ENCODE data around the gene CROCC2. TPM values are rescaled to one million over a fixed set of nuclear protein-coding genes. Genes with fewer than 3 reads are reported as not detected.

Gene CROCC2
- total and polyA plus RNA-seq, 2 donors (not counting 1 experiment from before 2014, with no cell fraction given): not detected

GRCh38 chr2:240913810-240914644 lies 7.9 kb downstream of the CROCC2 start:
- ATAC-seq (ENCODE audit: low read depth): peak; percentile 69
- H3K27ac ChIP-seq (ENCODE audit: low read length in 2 of 2): no peak overlapping the region
- H3K4me2 ChIP-seq (replicated peaks; ENCODE audit: low read depth, low read length, poor library complexity, severe bottlenecking): no peak overlapping the region
- peaks cover 0 to 7% (median 0%) of the 10 kb centered on the region in 3 donors for H3K9me3 ChIP-seq (ENCODE audit: control extremely low read depth in 1 of 3, control insufficient read depth in 2 of 3, insufficient read depth in 1 of 3, low read length in 2 of 3)
- Mint-ChIP-seq H3K4me1 (peaks cover 10% of the 10 kb centered on the region), H3K27ac (no peak overlapping the region), H3K9me3 (ENCODE audit: insufficient read depth) (no peaks in the 10 kb centered on the region), H3K4me3 (no peak overlapping the region), H3K27me3 (peaks cover 30% of the 10 kb centered on the region)
- ChIA-PET POLR2A (no interaction called here), CTCF (interaction anchor here (0.5 to 2.7 kb wide), 12 partner anchors 8 to 684 kb away, joined by 3 to 15 read pairs (median 3); partner anchors contain the start of gene PPP1R7)
- no peaks in the 10 kb centered on the region for H3K36me3 ChIP-seq (replicated peaks in 1 of 2; ENCODE audit: control extremely low read depth in 1 of 2, control insufficient read depth in 1 of 2, extremely low read depth in 1 of 2, insufficient read depth in 2 of 2, low read length in 1 of 2)
- DNase-seq: peak; percentile 69
- no peaks in the 10 kb centered on the region for H4K20me1 ChIP-seq (ENCODE audit: control insufficient read depth, insufficient read depth, low read length, poor library complexity, severe bottlenecking)
- no peak overlapping the region for H3K9ac ChIP-seq (ENCODE audit: low read length)
- no peaks in the 10 kb centered on the region for H3K79me2 ChIP-seq (ENCODE audit: control insufficient read depth, insufficient read depth, low read length)
- intact Hi-C loops (cut with micrococcal nuclease): loop anchor here (1.0 kb wide), 1 partner anchor 236 kb away; the partner anchor contains the start of gene PPP1R7
- peaks cover 8 to 15% of the 10 kb centered on the region in 2 donors for H3K4me1 ChIP-seq (ENCODE audit: control insufficient read depth in 2 of 2, insufficient read depth in 2 of 2, low read length in 2 of 2)
- no peak overlapping the region for H2AFZ ChIP-seq (ENCODE audit: insufficient read depth, low read depth, low read length, poor library complexity, severe bottlenecking)
- H3K27me3 ChIP-seq (replicated peaks in 1 of 4; ENCODE audit: control extremely low read depth in 1 of 4, control insufficient read depth in 3 of 4, insufficient read depth in 4 of 4, low read length in 3 of 4): peaks cover 0 to 31% (median 9%) of the 10 kb centered on the region in 4 experiments
- no peak overlapping the region for H3K4me3 ChIP-seq (ENCODE audit: control extremely low read depth in 1 of 5, extremely low read depth in 1 of 5, insufficient read depth in 1 of 5, low read depth in 2 of 5, low read length in 4 of 5)
- 58% methylated on average over 36 of the region's 36 CpGs for WGBS (ENCODE audit: insufficient coverage)
- TF ChIP-seq, protein P1, sequence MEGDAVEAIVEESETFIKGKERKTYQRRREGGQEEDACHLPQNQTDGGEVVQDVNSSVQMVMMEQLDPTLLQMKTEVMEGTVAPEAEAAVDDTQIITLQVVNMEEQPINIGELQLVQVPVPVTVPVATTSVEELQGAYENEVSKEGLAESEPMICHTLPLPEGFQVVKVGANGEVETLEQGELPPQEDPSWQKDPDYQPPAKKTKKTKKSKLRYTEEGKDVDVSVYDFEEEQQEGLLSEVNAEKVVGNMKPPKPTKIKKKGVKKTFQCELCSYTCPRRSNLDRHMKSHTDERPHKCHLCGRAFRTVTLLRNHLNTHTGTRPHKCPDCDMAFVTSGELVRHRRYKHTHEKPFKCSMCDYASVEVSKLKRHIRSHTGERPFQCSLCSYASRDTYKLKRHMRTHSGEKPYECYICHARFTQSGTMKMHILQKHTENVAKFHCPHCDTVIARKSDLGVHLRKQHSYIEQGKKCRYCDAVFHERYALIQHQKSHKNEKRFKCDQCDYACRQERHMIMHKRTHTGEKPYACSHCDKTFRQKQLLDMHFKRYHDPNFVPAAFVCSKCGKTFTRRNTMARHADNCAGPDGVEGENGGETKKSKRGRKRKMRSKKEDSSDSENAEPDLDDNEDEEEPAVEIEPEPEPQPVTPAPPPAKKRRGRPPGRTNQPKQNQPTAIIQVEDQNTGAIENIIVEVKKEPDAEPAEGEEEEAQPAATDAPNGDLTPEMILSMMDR (IDR thresholded peaks at IDR 0.05): peak; percentile 88
- TF ChIP-seq EZH2 (IDR thresholded peaks at IDR 0.05; ENCODE audit: borderline replicate concordance, insufficient read depth, low read depth, low read length, poor library complexity, severe bottlenecking): no peak

Measured in B cell (primary cell).